ENCODE data around the gene AGPAT3. TPM values are rescaled to one million over a fixed set of nuclear protein-coding genes. Genes with fewer than 3 reads are reported as not detected.

AGPAT3 gene
- polyA plus RNA-seq, 1 experiment, result 36.1 TPM

DNA sequence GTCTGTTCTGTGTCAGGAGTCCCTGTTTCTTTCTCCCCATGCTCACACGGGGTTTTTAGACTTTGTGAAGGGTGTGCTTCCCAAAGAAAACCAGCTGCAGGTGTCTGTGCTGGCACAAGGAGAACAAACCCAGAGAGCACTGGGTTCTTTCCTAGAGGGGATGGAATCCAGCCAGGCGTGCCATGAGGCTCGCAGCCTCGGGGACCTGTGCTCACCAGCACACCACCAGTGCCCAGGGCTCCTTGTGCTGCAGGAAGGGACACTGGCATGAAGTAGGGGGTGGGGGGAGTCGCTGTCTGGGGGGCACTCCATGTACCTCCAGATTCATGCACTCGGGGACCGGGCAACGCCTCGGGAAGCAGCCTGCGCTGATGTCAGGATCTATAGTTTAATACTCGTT lies 57.9 kb downstream of the AGPAT3 start:
- H3K4me3 ChIP-seq (ENCODE audit: low read depth, low read length), result no peak overlapping the region
- CTCF ChIA-PET, result no interaction called here
- no peaks in the 10 kb centered on the region; the same call in 1 of the 2 replicates for H3K9me3 ChIP-seq (ENCODE audit: control insufficient read depth, insufficient read depth, low read length)
- POLR2A ChIA-PET, result interaction anchor here (0.5 kb wide), 1 partner anchor 63 kb away, joined by 5 read pairs; no protein-coding TSS in a partner anchor
- DNase-seq (ENCODE audit: low read depth, low spot score), result no peak
- TF ChIP-seq, protein P1, sequence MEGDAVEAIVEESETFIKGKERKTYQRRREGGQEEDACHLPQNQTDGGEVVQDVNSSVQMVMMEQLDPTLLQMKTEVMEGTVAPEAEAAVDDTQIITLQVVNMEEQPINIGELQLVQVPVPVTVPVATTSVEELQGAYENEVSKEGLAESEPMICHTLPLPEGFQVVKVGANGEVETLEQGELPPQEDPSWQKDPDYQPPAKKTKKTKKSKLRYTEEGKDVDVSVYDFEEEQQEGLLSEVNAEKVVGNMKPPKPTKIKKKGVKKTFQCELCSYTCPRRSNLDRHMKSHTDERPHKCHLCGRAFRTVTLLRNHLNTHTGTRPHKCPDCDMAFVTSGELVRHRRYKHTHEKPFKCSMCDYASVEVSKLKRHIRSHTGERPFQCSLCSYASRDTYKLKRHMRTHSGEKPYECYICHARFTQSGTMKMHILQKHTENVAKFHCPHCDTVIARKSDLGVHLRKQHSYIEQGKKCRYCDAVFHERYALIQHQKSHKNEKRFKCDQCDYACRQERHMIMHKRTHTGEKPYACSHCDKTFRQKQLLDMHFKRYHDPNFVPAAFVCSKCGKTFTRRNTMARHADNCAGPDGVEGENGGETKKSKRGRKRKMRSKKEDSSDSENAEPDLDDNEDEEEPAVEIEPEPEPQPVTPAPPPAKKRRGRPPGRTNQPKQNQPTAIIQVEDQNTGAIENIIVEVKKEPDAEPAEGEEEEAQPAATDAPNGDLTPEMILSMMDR (IDR thresholded peaks at IDR 0.05; ENCODE audit: low read depth, low read length), result no peak
- no peaks in the 10 kb centered on the region for H3K27me3 ChIP-seq (ENCODE audit: control insufficient read depth, insufficient read depth, low read length)
- no peak overlapping the region for H3K27ac ChIP-seq (ENCODE audit: low read depth, low read length)

DNA sequence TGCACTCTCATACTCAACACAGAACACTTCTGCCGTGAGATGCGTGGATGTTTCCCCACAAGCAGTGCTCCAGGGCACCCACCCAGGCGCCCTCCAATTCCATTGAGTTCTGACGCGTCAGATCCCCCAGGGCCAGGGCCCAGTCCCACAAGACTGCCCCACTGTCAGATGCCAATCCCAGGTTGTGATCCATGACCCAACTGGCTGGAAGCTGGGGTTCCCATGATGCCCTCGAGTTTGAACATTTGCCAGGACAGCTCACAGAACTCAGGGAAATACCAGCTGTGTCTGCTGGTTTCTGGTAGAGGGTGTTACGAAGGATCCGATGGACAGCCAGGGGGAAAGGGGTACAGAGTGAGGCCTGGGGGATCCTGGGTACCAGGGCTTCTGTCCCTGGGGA lies 58.4 kb downstream of the AGPAT3 start:
- TF ChIP-seq, protein P1 (IDR thresholded peaks at IDR 0.05; ENCODE audit: low read depth, low read length), result no peak
- H3K4me3 ChIP-seq (ENCODE audit: low read depth, low read length), result no peak overlapping the region
- POLR2A ChIA-PET, result no interaction called here
- no peak overlapping the region for H3K27ac ChIP-seq (ENCODE audit: low read depth, low read length)
- no peaks in the 10 kb centered on the region for H3K27me3 ChIP-seq (ENCODE audit: control insufficient read depth, insufficient read depth, low read length)
- H3K9me3 ChIP-seq (ENCODE audit: control insufficient read depth, insufficient read depth, low read length), result no peaks in the 10 kb centered on the region; the same call in 1 of the 2 replicates
- no peak for DNase-seq (ENCODE audit: low read depth, low spot score)
- CTCF ChIA-PET, result no interaction called here

DNA sequence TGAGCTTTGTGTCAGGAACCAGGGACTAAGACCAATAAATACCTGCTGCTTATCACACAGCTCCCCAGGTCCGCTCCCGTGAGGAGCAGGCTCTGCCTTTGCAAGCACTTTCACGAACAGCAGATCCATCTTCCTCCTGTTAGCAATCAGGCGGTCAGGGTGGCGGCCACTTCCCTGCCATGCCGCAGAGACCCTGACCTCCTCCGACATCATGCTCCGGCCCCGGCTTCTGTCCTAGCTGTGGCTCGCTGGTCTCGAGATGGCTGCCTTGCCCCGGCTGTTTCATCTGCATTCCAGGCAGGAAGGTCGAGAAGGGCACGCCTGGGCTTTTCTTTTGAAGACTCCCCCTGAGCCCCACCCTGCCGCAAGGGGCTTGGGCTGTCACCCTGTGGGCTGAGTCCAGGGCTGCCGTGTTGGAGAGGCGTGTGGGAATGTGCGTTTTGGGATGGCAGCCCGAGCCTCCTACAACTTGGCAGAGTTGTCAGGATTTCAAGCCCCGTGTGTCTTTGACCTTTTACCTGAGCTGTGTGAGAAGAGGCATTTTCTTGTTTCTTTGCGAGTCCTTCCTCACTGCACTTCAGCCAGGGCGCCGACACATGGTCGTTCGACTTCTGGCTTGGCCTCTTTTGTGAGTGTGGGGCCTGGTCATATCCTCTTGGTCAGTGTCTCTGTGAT lies 59.5 kb downstream of the AGPAT3 start:
- ChIA-PET POLR2A (no interaction called here), CTCF (no interaction called here)
- no peak overlapping the region for H3K4me3 ChIP-seq (ENCODE audit: low read depth, low read length)
- H3K27me3 ChIP-seq (ENCODE audit: control insufficient read depth, insufficient read depth, low read length), result no peaks in the 10 kb centered on the region
- H3K9me3 ChIP-seq (ENCODE audit: control insufficient read depth, insufficient read depth, low read length), result no peaks in the 10 kb centered on the region; the same call in 1 of the 2 replicates
- no peak for DNase-seq (ENCODE audit: low read depth, low spot score)
- TF ChIP-seq, protein P1 (IDR thresholded peaks at IDR 0.05; ENCODE audit: low read depth, low read length), result no peak
- no peak overlapping the region for H3K27ac ChIP-seq (ENCODE audit: low read depth, low read length)

DNA sequence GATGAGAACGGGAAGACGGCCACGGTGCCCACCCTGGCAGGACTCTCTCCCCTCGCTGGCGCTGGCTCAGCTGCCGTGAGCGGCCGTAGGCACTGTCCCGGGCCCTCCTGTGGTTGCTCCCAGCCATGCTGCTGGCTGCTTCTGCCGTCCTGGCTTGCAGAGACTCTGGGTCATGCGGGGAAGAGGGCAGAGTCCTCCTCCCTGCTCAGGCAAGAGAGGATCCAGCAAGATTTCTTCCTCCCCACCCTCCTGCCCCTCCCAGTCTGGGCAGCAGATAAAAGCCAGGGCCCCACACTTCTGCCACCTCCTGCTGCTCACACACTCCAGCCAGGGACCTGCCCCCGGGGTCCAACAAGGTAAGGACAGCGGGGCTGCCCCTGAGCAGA lies 60.1 kb downstream of the AGPAT3 start:
- ChIA-PET POLR2A (interaction anchor here (0.5 kb wide), 1 partner anchor 29 kb away, joined by 6 read pairs; no protein-coding TSS in a partner anchor), CTCF (no interaction called here)
- Histone ChIP-seq H3K9me3 (ENCODE audit: control insufficient read depth, insufficient read depth, low read length) (no peaks in the 10 kb centered on the region; the same call in 1 of the 2 replicates), H3K27me3 (ENCODE audit: control insufficient read depth, insufficient read depth, low read length) (no peaks in the 10 kb centered on the region), H3K27ac (ENCODE audit: low read depth, low read length) (no peak overlapping the region), H3K4me3 (ENCODE audit: low read depth, low read length) (no peak overlapping the region)
- DNase-seq (ENCODE audit: low read depth, low spot score), result no peak
- TF ChIP-seq, protein P1 (IDR thresholded peaks at IDR 0.05; ENCODE audit: low read depth, low read length), result no peak

DNA sequence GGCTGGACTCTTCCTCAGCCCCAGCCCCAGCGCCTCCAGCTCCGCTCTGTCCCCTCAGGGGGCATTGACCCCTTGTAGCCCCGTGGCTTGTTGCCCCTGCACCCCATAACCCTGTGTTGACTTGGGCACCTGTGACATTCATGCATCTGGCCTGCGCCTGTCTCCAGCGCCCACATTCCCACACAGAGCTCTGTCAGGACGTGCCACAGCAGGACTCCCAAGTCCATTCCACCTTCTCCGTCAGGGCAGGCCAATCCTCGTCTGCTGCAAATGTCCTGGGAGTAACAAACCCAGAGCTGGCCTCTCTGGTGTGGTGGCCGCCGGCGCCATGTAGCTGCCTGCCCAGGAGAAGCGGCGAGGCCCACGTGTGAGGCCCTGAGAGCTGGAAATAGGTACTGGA lies 60.6 kb downstream of the AGPAT3 start:
- H3K27me3 ChIP-seq (ENCODE audit: control insufficient read depth, insufficient read depth, low read length), result no peaks in the 10 kb centered on the region
- H3K9me3 ChIP-seq (ENCODE audit: control insufficient read depth, insufficient read depth, low read length), result no peaks in the 10 kb centered on the region; the same call in 1 of the 2 replicates
- H3K27ac ChIP-seq (ENCODE audit: low read depth, low read length), result no peak overlapping the region
- CTCF ChIA-PET, result no interaction called here
- H3K4me3 ChIP-seq (ENCODE audit: low read depth, low read length), result no peak overlapping the region
- POLR2A ChIA-PET, result interaction anchor here (0.5 kb wide), 1 partner anchor 29 kb away, joined by 6 read pairs; no protein-coding TSS in a partner anchor
- DNase-seq (ENCODE audit: low read depth, low spot score), result no peak
- TF ChIP-seq, protein P1 (IDR thresholded peaks at IDR 0.05; ENCODE audit: low read depth, low read length), result no peak

All from AG04450 (cell line).